Myocyte (in vitro differentiated cells): Measurements from ENCODE around the gene FASTKD3. TPM values are rescaled to one million over a fixed set of nuclear protein-coding genes. Genes with fewer than 3 reads are reported as not detected.

Source experiments
- DNase-seq: peaks from one replicate; pipeline ENCODE4 v3.0.0-alpha.2; 2012; ENCODE audit warnings: low read depth
- total RNA-seq: library from RNA; depleted of rRNA; stranded (reverse); fragments of >200 nt; gene quantifications from 2 replicates; pipeline ENCODE4 v1.2.3, GENCODE V29; 2014

The FASTKD3 gene
- total RNA-seq, 1 donor from 2014 or later: 12.1 TPM

DNA sequence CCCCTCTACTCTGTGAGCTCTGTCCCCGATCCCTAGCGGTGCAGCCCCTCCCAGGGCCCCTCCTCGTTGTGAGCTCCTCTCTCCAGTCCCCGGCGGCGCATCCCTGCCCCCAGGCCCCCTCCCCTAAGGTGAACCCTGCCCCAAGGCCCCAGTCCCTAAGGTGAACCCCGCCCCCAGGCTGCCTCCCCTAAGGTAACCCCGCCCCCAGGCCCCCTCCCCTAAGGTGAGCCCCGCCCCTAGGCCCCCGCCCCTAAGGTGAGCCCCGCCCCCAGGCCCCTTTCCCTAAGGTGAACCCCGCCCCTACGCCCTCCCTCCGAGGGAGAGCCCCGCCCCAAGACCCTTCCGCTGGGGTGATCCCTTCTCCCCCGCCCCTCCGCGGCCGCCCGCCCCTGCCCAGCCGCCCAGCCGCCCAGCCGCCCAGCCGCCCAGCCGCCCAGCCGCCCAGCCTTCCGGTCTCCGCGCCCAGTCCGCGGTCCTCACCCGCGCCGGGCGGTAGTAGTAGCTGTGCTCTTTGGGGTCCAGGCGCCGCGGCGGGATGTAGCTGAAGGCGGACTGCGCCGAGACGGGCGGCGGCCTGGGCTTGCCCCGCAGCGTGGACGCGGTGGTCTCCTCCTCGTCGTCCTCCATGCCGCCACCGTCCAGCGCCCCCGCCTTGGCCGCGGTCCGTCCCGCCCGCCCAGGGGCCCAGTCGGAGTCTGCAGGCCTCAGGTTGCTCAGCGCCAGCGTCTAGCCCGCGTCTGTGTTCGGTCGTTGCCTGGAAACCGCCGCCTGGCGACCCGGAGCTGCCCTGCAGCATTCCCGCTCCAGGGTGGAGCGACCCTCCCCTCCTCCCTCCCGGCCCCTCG is 18.2 kb downstream of the FASTKD3 start, which contains the start of gene CFAP90:
TSS of gene CFAP90 (minus strand) at position 739 of the 845 bp plus-strand sequence. CDS start at position 627, 112 bp downstream.
- no peak for DNase-seq

DNA sequence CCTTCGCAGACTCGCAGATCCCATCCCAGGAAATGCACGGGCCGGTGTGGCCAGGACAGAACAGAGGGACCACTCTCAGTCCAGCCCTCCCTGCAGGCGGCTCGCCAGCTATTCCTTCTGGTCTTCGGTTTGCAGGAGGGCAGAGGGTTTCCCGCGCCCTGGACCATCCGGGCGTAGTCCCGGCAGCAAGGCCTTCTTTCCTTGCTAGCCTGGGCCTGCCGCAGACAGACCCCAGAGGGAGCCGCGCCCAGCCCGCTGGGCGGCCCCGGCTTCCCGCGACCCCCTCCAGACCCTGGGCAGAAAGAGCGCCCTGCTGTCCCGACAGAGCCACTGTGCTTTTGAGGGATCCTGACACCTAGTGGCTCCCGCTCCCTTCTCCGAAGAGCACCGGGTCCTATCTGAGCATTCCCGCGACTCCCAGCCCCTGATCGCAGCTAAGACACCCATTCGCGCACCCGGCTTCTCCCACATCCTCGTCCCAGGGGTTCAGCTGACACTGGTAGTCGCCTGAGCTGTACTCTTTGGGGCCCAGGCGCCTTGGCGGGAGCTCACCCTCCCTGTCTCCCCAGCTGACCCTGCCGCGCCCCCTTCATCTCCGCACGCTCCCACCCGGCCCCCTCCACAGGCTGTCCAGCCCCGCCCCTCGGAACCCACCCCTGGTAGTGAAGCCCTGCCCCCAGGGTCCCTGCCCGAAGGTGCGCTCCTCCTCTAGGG is 19.0 kb downstream of the FASTKD3 start:
- DNase-seq: no peak

DNA sequence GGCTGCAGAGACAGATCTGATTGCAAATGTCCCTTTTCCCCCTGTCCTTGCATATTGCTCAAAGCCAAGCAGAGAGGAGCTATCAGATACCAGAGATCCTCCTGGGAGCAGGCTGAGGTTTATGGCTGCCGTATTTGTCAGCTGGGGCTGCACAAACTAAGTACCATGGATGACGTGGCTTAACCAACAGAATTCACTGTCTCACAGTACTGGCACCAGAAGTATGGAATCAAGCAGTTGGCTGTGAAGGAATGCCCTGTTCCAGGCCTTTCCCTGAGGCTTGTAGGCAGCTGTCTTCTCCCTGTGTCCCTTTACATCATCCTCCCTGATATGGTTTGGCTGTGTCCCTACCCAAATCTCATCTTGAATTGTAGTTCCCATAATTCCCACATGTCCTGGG is 20.5 kb downstream of the FASTKD3 start:
- DNase-seq: peak; percentile 91

DNA sequence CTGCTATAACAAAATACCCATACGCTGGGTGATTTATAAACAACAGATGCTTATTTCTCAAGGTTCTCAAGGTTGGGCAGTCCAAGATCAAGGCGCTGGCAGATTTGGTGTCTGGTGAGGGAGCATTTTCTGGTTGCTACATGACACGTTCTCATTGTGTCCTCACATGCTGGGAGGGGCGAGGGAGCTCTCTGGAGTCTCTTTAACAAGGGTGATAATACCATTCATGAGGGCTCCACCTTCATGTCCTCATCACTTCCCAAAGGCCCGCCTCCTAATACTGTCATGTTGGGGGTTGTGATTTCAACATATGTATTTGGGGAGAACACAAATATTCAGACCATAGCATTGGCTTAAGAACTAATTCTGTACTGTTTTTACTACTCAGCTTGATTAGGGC is 22.5 kb downstream of the FASTKD3 start:
- DNase-seq: no peak

DNA sequence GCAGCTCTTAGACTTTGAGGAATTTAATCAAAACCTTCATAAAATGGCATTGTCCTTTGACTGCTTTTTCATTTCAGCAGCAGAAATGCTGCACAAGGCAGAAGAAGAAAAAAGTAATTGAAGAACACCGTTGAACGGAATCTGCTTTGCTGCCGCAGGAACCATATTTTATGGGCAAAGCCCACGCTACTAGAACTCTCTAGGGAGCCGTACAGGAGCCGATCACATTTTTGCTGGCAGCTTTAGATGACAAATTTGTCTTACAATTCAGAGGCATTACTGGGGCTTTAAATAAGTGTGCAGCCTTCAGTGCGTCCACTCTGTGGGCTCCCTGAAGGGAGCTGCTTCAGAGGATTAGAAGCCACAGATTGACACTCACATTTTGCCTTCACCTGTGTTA is 23.3 kb downstream of the FASTKD3 start:
- no peak for DNase-seq

DNA sequence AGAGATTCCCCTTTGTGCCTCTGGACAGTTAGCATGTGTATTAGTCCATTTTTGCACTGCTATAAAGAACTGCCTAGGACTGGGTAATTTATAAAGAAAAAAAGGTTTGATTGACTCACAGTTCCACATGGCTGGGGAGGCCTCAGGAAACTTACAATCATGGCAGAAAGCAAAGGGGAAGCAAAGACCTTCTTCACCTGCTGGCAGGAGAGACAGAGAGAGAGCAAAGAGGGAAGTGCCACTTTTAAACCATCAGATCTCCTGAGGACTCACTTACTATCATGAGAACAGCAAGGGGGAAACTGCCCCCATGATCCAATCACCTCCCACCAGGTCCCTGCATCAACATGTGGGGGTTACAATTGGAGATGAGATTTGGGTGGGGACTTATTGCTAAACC is 23.9 kb downstream of the FASTKD3 start:
- DNase-seq: no peak

GRCh38 chr5:7842531-7842930 is 26.3 kb downstream of the FASTKD3 start:
- DNase-seq: no peak

- no peak for DNase-seq
These were observed 31.4 kb downstream of the FASTKD3 start for GRCh38 chr5:7837403-7837802.

DNA sequence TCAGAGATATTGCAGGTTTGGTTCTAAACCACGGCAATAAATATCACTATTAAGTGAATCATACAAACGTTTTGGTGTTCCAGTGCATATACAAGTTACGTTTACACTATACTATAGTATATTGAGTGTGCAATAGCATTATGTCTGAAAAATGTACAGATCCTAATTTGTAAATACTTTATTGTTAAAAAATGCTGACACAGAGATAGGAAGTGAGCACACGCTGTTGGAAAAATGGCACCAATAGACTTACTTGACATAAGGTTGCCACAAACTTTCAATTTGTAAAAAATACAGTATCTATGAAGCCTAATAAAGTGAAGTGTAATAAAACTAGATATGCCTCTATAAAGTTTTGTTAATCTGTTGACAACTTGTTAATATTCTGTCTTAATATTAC is 33.8 kb downstream of the FASTKD3 start:
- no peak for DNase-seq

DNA sequence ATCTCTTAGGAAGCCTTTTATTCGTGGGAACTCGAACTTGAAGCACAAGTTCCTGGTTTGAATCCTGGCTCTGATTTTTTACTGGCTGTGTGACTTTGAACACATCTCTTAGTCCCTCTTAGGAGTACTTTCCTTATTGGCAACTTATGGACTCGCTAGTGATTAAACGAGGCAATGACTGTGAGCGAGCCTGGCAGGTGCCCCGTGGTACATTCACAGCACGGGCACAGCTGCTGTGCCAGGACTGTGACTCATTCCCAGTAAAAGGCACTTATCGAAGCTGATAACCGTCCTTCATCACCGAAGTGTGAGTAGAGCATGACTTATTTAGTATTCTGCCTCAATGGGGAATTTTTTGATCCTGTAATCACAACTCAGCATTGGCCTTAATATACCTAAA is 40.6 kb downstream of the FASTKD3 start:
- DNase-seq: peak; percentile 65

GRCh38 chr5:7827610-7828009 is 41.2 kb downstream of the FASTKD3 start:
- DNase-seq: no peak

DNA sequence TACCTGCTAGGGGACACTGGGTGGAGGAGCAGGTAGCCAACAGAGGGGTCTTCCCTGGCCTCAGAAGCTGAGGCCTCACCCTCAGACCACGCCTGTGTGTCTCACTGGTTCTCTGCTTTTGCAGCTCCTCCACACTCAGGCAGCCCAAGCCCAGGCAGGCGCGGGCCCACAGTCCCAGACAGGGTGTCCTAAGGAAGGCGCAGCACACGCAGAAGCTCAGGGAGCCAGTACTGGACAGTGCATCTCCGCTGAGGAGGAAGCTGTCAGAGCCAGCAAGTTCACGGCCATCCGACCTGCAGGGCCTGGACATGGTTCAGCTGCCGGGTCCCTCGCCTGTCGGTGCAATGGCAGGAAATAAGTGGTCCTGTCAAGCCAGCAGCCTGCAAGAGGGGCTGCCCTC is 43.2 kb downstream of the FASTKD3 start:
- DNase-seq: no peak

GRCh38 chr5:7824995-7825394 is 43.8 kb downstream of the FASTKD3 start:
- no peak for DNase-seq

DNA sequence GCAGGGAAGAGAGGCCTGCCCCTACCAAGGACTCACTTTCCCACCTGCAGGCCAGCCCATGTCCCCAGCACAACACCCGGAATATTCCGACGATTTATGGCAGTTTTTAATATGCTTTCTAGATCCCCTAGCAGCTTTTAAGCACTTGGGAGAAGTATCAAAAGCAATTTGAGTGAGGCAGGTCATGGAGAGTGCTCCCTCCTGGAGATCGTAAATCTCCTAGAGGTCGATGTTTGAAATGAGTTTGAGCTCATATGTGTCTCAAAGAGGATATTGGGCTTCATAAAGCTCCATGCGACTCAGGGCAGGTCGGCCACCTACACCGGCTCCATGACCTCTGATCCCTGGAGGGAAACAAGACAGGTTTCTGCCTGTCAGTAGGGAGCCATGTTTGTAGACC is 45.2 kb downstream of the FASTKD3 start:
- DNase-seq: no peak

- DNase-seq: no peak
These were observed 46.4 kb downstream of the FASTKD3 start for GRCh38 chr5:7822449-7822848.

DNA sequence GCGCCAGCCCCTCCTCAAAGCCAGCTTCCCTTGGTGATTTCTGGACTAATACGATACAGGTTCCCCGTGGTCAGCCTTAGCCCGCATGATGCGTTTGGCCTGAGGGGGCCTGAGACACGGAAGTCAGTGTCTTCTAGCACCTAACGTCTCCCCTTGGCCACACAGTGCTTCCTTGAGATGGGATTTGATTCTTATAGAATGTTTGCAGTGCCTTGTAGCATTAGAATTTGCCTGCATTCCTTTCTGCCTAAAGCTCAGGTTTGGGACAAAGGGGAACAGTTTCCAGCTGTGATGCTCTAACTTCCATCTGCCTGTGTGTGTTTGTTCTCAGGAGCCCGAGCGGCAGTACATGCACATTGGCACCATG is 52.3 kb downstream of the FASTKD3 start:
- DNase-seq: no peak

GRCh38 chr5:7815892-7816534 is 52.8 kb downstream of the FASTKD3 start:
- peak; percentile 77 for DNase-seq

GRCh38 chr5:7814816-7815215 is 54.0 kb downstream of the FASTKD3 start:
- no peak for DNase-seq

DNA sequence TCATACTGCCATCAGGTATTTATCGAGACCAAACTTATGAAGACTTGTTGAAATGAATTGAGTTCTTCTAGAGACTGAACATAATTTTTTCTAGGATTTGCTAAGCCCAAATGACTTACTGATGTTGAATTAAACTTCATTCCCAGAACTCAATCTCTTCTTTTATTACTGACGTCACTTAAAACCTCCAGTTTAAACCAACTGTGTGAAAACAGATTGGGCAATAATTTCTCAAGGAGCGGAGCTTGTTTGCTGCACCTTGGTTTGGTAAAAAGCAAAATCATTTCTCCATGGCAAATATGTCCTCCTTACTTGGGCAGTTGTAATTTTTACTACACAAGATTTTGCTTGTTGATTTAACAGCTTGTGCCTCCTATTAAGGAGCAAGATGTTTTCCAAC is 55.3 kb downstream of the FASTKD3 start:
- no peak for DNase-seq

- DNase-seq: no peak
These were observed 55.8 kb downstream of the FASTKD3 start for GRCh38 chr5:7813007-7813406.

DNA sequence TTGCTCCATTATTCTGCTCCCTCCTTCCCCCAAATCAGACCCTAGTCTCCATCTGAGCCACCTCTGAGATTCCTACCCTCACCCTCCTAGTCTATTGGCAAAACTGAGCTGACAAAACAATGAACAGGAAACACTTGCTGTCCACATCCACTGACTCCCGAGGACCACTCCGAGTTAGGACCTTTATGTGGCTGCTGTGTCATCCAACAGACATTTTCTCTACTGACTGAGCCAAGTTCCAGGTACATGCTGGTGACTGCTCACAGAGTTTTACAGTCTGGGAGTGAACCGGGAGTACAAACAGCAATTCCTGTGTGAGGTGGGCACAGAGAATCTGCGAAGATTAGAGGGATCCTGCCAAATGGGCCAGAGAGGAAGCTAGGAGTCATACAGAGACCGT is 57.1 kb downstream of the FASTKD3 start:
- DNase-seq: no peak
